GM19395 (cell line): ENCODE measurements around the gene BLOC1S2.
A peak's percentile ranks its signal among the peaks of the same experiment; 100 is the strongest.
"Not testable (repeated sequence)": the region's sequence is repeated elsewhere in the genome, so short reads cannot be mapped to it uniquely, and the experiment has no call there.

Experiments
- ATAC-seq: cut with Tn5 transposase; IDR thresholded peaks from one replicate; pipeline ENCODE4 v1.9.1; 2021; ENCODE audit warnings: mild to moderate bottlenecking, moderate library complexity; ENCODE audit not compliant: unreplicated experiment

The BLOC1S2 gene

DNA sequence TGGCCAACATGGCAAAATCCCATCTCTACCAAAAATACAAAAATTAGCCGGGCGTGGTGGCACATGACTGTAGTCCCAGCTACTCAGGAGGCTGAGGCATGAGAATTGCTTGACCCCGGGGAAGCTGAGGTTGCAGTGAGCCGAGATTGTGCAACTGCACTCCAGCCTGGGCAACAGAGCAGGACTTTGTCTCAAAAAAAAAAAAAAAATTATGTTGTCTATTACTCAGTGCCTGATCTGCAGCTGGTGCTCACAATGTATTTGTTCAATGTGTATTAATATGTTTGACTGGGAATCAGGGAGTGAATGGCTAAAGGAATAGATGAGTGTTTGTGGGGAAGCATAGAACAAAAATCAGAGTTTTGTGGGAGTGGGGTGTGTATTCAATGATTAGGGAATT, 5.8 kb upstream of the BLOC1S2 start:
- not testable (repeated sequence) for ATAC-seq

DNA sequence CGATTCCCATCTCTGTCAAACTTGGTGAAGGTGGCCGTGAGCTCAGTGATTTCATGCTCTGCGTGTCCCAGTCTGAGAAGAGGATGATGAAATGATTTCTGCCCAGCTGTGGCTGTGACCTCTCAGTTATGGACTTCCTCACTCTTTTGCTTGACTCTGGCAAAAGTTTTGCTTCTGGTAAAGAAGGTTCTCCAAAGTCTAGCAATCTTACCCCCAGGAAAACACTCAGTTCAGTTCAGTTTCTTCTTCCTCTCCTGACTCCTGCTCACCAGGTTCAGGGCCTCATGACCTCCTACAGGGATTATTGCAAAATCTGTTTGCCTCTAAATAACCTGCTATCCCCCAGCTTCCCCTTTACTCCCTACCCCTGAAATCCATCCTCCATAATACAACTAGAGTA, 4.9 kb upstream of the BLOC1S2 start:
- no peak for ATAC-seq

DNA sequence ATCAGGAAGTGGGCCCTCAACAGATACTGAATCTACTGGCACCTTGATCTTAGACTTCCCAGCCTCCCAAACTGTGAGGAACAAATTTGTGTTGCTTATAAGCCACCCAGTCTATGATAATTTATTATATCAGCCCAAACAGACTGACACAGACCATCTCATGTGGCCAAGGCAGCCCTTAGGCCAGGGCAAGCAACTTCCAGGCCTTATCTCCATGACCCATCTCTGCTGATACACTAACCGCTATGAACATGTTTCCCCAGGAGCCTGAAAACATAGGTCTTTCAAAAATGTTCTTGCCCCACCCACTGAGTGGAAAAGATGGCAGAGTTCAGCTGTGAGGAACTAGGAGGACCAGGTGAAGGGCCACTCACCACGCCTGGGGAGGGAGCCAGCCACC, 3.2 kb upstream of the BLOC1S2 start:
- ATAC-seq, result no peak

DNA sequence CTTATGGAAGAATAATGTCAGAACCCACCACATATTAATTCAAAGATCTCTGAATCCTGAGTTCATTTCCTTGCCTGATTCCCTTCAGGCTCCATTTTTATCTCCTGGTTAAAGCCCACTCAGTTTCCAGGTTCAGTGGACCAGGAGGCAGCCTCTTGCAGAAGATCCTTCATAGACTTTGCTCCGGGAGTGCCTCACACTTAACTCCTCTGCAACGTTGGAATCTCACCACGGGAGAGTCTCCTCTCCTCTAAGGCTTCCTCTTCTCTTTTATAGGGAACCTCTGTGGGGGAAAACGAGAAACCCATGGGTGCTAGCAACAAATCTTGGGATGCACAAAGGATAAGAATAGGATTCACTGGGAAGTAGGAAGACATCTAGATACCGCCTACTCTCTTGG, 1.7 kb upstream of the BLOC1S2 start:
- no peak for ATAC-seq

DNA sequence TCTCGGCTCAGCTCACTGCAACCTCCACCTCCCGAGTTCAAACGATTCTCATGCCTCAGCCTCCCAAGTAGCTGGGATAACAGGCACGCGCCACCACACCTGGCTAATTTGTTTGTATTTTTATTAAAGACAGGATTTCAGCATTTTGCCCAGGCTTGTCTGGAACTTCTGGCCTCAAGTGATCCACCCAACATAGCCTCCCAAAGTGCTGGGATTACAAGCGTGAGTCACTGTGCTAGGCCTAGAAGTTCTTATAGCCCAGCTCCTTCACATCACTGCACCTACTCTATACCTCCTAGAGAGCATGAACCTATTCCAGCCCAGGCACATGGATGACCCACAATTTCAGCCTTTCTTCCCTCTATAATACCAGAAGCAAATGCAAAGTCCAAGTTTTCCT, 1.3 kb upstream of the BLOC1S2 start:
- ATAC-seq, result no peak

DNA sequence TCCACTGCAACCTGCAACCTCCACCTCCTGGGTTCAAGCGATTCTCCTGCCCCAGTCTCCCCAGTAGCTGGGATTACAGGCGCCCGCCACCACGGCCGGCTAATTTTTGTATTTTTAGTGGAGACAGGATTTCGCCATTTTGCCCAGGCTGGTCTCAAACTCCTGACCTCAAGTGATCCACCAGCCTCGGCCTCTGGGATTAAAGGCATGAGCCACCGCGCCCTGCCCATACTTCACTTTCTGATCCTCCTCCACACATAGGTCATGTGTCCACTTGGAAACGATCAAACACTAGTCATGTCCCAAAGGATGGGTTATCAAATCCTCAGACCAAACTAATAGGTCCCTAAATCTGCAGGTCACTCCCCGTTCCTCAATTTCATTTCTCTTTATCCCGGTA, 1.2 kb downstream of the BLOC1S2 start:
- not testable (repeated sequence) for ATAC-seq

DNA sequence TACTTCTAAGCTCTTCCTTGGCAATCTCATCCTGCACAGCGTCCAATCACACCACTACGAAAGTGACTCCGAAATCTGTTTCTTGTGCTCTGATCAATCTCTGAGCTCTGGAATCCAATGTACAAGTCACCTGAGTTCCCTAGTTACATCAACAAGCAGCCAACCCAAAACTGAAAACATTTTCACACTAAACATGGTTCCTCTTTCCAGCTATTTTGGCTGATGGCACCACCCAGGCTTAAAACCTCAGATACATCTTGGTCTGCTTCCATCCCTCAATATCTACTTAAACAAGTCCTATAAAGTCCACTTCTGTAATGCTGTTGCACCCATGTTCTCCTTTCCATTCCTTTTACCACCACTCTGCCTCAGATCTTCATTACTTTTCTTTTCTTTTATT, 3.6 kb downstream of the BLOC1S2 start:
- ATAC-seq, result no peak

DNA sequence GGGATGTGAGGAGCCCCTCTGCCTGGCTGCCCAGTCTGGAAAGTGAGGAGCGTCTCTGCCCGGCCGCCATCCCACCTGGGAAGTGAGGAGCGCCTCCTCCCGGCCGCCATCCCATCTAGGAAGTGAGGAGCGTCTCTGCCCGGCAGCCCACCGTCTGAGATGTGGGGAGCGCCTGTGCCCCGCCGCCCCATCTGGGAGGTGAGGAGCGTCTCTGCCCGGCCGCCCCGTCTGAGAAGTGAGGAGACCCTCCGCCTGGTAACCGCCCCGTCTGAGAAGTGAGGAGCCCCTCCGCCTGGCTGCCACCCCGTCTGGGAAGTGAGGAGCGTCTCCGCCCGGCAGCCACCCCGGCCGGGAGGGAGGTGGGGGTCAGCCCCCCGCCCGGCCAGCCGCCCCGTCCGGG, 9.5 kb downstream of the BLOC1S2 start:
- not testable (repeated sequence) for ATAC-seq

DNA sequence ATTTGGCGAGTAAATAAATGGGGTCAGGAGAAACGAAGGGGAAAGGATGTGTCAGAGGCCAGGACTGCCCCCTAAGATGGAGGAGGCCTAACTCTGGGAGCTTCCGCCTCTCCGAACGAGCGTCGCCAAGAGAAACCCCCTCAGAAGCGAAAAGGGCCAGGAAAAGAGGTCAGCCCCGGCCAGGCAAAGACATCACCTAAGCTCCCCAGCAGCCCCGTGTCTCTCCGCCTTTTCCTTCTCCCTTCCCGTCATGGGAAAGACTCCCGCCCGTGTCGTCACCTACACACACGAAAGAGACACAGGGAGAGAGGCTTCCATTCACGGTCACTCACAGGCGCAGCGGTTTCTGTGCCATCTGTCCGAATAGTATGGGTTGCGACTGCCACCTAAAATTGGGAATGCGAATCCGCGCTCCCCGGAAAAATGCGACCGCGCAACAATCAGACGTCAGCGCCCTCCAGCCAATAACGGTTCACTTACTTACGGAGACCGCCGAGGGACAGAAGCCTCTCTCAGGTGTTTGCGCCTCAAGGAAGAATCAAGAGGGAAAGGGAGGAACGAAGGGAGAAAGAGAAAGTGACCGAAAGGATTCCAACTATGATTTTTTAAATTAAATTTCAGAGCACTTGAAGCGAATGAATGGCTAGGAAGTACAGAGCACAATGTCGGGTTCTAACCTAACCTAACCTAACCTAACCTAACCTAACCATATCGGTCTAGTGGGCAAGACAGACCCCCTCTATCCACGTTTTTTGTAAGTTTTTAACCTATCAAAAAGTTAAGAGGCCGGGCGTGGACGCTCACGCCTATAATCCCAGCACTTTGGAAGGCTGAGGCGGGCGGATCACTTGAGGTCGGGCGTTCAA, 19.0 kb downstream of the BLOC1S2 start, which contains the start of gene CWF19L1:
TSS of gene CWF19L1 (minus strand) at position 400 of the 866 bp plus-strand sequence. CDS start at position 355, 45 bp downstream.
- peak; percentile 86 for ATAC-seq

DNA sequence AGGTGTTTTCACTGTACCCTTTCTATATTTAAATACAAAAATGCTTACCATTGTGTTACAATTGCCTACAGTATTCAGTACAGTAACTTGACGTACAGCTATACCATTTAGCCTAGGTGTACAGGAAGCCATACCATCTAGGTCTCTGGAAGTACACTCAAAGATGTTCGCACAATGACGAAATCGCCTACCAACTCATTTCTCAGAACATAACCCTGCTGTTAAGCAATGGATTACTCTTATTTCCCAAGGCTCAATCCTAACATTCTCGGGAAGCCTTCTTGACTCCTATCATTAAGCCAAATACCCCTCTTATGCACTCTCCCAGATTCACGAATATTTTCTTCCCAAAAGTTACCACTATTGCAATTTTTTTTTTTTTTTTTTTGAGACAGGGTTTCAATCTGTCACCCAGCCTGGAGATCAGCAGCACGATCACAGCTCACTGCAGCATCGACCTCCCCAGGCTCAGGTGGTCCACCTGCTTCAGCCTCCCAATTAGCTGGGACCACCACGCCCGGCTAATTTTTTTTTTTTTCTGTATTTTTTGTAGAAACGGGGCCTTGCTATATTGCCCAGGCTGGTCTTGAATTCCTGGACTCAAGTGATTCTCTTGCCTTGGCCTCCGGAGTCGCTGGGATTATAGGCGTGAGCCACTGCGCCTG, 20.5 kb downstream of the BLOC1S2 start:
- ATAC-seq, result no peak

DNA sequence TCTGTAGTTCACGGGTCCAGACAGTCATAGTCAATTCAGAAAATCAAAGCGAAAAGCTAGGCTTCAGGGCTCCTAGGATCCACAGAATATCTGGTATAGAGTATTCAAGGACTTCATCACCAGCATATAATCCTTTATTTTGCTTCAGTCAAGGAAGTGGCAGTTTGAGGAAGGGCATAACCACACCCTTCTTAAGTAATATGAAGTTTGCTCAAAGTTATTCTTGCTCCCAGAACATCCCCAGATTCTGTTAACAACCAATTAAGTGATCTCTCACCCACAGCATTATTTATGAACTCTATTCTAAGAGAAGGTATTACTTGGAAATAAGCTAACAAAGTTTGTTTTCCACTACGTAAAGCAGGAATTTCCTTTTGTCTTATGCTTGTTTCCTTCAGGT, 32.3 kb downstream of the BLOC1S2 start:
- ATAC-seq, result no peak

DNA sequence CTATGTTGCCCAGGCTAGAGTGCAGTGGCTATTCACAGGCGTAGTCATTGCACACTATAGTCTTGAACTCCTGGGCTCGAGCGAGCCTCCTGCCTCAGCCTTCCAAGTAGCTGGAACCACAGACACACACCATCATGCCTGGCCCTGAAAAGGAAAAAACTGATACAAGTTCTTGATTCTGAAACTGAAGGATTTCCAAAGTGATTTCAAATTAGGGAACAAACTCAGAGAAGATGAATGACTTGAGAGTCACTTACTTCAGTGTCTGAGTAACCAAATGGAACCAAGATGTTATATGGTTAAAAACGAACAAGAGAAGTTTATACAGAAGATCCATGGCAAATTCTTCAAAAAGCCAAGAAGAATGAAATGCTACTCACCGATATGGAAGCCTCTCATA, 33.4 kb downstream of the BLOC1S2 start:
- no peak for ATAC-seq

DNA sequence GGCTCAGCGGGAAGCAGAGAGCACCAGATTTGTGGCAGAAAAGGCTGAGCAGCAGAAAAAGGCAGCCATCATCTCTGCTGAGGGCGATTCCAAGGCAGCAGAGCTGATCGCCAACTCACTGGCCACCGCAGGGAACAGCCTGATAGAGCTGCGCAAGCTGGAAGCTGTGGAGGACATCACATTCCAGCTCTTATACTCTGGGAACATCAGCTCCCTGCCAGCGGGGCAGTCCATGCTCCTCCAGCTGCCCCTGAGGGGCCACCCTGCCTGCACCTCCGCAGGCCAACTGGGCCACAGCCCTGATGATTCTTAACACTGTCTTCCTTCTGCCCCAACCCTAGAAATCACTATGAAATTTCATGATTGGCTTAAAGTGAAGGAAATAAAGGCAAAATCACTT, 37.7 kb downstream of the BLOC1S2 start:
- no peak for ATAC-seq

DNA sequence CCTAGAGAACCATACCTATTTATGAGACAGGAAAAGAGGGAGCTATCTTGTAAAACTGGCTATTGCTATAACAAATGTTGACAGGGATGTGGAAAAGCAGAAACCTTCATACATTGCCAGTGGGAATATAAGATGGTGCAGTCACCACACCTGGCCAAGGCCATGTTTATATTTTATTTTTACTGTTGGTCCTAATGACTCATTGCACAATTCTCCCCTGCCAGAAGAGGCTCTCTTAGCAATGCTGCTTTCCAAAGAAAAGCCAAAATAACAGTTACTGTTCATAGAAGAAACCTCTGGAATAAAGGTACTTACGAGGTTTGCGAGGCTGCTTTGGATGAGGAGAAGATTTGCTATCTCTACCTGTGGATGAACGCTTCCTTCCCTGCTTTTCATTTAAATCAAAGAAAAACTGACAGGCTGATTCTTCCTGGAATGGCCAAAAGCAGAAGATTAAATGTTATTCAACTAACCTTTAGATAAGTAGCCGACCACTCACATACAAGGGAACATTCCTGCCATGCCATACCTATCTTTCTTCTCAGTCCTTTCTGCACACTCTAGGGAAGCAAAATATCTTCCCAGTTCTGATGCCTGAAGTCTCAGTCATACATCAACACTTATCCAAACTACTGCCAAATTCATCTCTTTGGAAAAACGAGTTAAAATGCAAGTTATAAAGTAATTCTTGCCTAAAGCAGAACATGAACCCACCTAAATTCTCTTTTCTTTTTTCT, 40.8 kb downstream of the BLOC1S2 start:
- ATAC-seq, result no peak

DNA sequence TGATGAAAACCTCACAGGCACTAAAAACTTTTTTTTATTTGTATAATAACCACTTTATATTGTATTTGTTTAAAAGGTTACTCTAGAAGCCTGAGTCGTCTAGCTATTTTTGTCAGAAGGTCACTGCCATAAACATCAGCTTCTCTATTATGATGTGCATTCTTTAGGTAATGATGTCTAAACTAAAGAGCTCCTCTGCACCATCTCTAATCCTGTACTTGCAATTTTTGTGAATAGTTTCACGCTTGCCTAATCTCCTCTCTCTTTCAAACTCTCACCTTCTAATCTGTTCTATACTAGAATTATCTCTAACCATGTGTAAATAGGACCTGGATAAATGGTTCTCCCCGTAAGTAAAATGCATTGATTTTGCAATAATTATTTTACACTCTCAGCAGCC, 46.6 kb downstream of the BLOC1S2 start:
- ATAC-seq, result no peak

DNA sequence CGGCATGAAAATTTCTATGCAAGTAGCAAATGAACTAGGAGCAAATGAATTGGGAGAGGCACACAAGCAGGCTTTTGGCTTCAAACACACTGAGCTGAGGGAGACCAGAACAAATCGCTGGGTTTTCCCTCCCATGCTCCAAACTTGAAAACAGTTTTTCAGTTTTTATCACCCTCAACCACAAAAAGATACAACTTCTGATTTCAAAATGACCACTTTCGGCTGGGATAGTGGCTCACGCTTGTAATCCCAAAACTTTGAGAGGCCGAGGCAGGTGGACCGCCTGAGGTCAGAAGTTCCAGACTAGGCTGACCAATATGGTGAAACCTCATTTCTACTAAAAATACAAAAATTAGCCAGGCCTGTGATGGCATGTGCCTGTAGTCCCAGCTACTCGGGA, 48.1 kb downstream of the BLOC1S2 start:
- ATAC-seq, result no peak

DNA sequence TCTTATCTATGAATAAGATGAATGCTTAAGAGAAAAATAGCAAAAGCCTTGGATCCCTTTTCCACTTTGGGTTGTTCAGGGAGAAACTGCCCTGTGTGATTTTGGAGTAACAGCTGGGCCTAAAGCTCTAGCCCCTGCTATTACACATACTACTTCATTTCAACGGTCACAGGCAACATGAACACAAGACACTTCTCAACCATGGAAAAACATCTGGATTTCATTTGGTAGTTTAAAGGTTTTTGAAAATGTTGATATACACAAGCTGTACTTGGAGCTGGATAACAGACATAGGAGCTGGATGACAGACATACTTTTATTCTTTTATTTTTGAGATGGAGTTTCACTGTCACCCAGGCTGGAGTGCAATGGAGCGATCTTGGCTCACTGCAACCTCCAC, 54.4 kb downstream of the BLOC1S2 start:
- ATAC-seq, result no peak

DNA sequence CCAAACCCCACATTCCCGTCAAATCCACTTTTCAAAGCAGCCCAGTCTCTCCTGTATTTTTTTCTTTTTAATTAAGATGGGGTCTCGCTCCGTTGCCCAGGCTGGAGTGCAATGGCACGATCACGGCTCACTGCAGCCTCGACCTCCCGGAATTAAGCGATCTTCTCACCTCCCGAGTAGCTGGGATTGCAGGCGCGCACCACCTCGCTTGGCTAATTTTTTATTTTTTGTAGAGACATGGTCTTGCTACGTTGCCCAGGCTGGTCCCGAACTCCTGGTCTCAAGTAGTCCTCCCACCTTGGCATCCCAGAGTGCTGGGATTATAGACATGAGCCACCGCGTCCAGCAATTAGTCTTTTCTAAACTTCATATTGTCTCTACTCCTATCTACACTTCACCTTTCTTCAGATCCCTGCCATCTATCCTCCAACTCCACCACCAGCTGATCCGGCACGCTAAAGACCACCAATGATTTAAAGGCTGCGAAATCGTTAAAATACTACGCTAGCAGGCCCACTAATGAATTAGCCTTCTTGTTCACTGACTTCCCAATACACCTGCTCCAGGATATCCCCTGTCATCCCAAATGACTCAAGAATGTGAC, 56.6 kb downstream of the BLOC1S2 start:
- no peak for ATAC-seq

DNA sequence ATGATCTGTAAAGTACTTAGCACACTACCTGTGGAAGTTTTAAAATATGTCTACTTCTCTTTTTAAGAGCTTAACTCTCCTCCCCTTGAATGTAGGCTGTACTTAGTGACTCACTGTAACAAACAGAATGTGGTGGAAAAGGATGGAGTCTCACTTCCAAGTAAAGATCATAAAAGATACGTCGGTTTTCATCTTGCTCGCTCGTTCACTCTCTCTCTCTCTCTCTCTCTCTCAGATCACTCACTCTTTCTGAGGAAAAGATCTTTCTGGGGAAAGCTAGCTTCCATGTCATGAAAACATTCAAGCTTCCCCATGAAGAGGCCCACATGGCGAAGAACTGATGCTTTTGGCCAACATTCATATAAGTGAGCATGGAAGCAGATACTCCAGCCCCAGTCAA, 62.6 kb downstream of the BLOC1S2 start:
- no peak for ATAC-seq
